ENCODE data around the gene FKBP14. TPM values are rescaled to one million over a fixed set of nuclear protein-coding genes. Genes with fewer than 3 reads are reported as not detected.

Gene FKBP14
- total and polyA plus RNA-seq, 9 of the 15 experiments (the other 6 are each of a cell fraction or from before 2014, with no cell fraction given), result 5.3 to 27.9 (median 14.3) TPM

- no peak for TF ChIP-seq CTCFL (IDR thresholded peaks at IDR 0.05; ENCODE audit: borderline replicate concordance, insufficient read depth, low read depth, low read length, poor library complexity, severe bottlenecking)
- TF ChIP-seq ZNF41 (CRISPR knock-in tag; conservative IDR thresholded peaks at IDR 0.05), result no peak
These were observed 38.6 kb downstream of the FKBP14 start (continued) for GRCh38 chr7:29987811-29988317.

GRCh38 chr7:29987083-29987482 lies 39.4 kb downstream of the FKBP14 start:
- intact Hi-C loops (cut with micrococcal nuclease) (no loop called here), in situ Hi-C loops (cut with MboI) (no loop called here)
- Histone ChIP-seq H3K79me2 (ENCODE audit: control insufficient read depth, insufficient read depth, low read length) (no peaks in the 10 kb centered on the region), H3K4me3 (no peak overlapping the region), H3K9me3 (replicated peaks; ENCODE audit: control insufficient read depth, insufficient read depth, low read depth, low read length) (no peaks in the 10 kb centered on the region; the same call in 1 of the 2 replicates), H3K27ac (ENCODE audit: extremely low read depth, low read depth, low read length) (no peak overlapping the region), H3K4me2 (ENCODE audit: insufficient read depth, low read length) (no peak overlapping the region), H4K20me1 (replicated peaks; ENCODE audit: control insufficient read depth, insufficient read depth, low read length) (no peaks in the 10 kb centered on the region), H3K4me1 (replicated peaks in 1 of 2; ENCODE audit: control insufficient read depth in 2 of 2, insufficient read depth in 2 of 2, low read length in 2 of 2) (peaks cover 0 to 6% of the 10 kb centered on the region in 2 experiments; a peak in 2 of 5 replicates), H2AFZ (ENCODE audit: low read depth, low read length) (peak overlapping the region; percentile 81), H3K9ac (ENCODE audit: insufficient read depth in 1 of 2, low read depth in 2 of 2, low read length in 2 of 2) (no peak overlapping the region), H3K36me3 (ENCODE audit: control insufficient read depth, insufficient read depth, low read length) (no peaks in the 10 kb centered on the region), H3K9me1 (ENCODE audit: control insufficient read depth, insufficient read depth, low read length) (no peaks in the 10 kb centered on the region), H3K27me3 (ENCODE audit: control insufficient read depth in 2 of 2, insufficient read depth in 2 of 2, low read length in 2 of 2) (peaks cover 4 to 5% of the 10 kb centered on the region in 2 experiments; a peak in 3 of 5 replicates)
- no peak for DNase-seq (ENCODE audit: extremely low read depth in 1 of 4, low spot score in 3 of 4)
- POLR2A ChIA-PET, result no interaction called here
- CTCF ChIA-PET (ENCODE audit: low intra/inter-chr PET ratio), result no interaction called here
- no peak for TF ChIP-seq SP2 (IDR thresholded peaks at IDR 0.05; ENCODE audit: extremely low read depth, low read depth, low read length, poor library complexity, severe bottlenecking)
- TF ChIP-seq STAT5B (CRISPR knock-in tag; IDR thresholded peaks at IDR 0.05), result no peak
- no peak for TF ChIP-seq RBM34 (IDR thresholded peaks at IDR 0.05; ENCODE audit: borderline replicate concordance, insufficient read depth, low read length)
- no peak for TF ChIP-seq TEAD4 (IDR thresholded peaks at IDR 0.05; ENCODE audit: low read length)
- no peak for TF ChIP-seq TEAD4 (CRISPR knock-in tag; IDR thresholded peaks at IDR 0.05; ENCODE audit: borderline replicate concordance)
- no peak for TF ChIP-seq SRSF9 (IDR thresholded peaks at IDR 0.05; ENCODE audit: borderline replicate concordance, low read depth, low read length)
- no peak for TF ChIP-seq ZBTB43 (CRISPR knock-in tag; IDR thresholded peaks at IDR 0.05)
- TF ChIP-seq KAT8 (IDR thresholded peaks at IDR 0.05; ENCODE audit: low read depth), result no peak
- no peak for TF ChIP-seq ZBTB8A (IDR thresholded peaks at IDR 0.05; ENCODE audit: partially characterized antibody)
- TF ChIP-seq CBX2 (IDR thresholded peaks at IDR 0.05; ENCODE audit: insufficient read depth, low read length, poor library complexity, severe bottlenecking), result no peak
- TF ChIP-seq MAFG (tag; conservative IDR thresholded peaks at IDR 0.05), result no peak
- no peak for TF ChIP-seq NCOA4 (IDR thresholded peaks at IDR 0.05; ENCODE audit: partially characterized antibody)
- TF ChIP-seq JUND (IDR thresholded peaks at IDR 0.05; ENCODE audit: borderline replicate concordance, low read depth, low read length), result no peak
- TF ChIP-seq JUND (tag; IDR thresholded peaks at IDR 0.05; ENCODE audit: borderline replicate concordance, low read depth, low read length), result no peak
- TF ChIP-seq GATAD2B (IDR thresholded peaks at IDR 0.05; ENCODE audit: borderline replicate concordance), result no peak
- ATAC-seq, result no peak
- no TSS peak for BruUV-seq (replicated peaks)
- 5% methylated on average over 2 of the region's 2 CpGs for WGBS (ENCODE audit: insufficient coverage, low coverage, missing lambda C conversion rate)
- FAIRE-seq, result no peak
